Amniotic stem cell (primary cell): ENCODE results near the gene LRRC73.
"Not testable (repeated sequence)": the region's sequence is repeated elsewhere in the genome, so short reads cannot be mapped to it uniquely, and the experiment has no call there.

ENCODE experiments used
- DNase-seq: peaks from one replicate; lab custom pipeline; 2025; lab: John Stamatoyannopoulos, UW

Gene LRRC73

DNA sequence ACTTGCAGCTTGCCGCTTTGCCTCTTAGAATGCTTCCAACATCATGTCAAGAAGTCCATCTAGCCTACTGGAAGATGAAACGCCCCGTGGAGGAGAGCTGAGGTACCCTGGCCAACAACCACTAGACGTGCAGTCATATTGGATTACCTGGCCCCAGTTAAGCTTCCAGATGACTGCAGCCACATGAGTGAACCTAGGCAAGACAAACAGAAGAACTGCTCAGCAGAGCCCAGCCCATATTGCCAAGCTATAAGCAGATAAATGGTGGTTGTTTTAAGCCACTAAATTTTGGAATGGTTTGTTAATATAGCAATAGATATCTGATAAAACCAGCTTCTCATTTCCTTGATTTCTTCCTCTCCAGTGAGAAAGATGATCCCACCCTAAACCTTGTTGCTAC, 50.1 kb downstream of the LRRC73 start:
- DNase-seq, result no peak

DNA sequence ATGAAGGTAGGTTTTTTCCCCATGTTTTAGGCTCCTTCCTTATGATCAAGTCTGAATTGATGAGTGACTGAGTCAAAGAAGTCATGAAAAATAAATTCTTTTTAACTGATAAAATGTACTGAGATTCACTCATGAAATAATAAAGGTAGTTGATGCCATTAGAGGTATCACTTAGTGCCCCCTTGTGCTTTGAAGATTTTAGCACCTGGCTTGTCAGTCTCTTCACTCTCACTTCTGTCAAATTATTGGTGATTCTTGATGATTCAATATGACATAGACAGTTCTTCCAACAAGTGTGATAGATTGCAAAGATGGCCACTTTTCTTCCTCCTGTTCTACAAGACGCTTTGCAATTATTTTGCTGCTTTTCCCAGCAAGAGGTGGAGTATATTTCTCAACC, 50.6 kb downstream of the LRRC73 start:
- DNase-seq, result no peak

GRCh38 chr6:43458154-43458553, 52.0 kb downstream of the LRRC73 start:
- DNase-seq, result not testable (repeated sequence)

- DNase-seq, result no peak
These were observed 52.5 kb downstream of the LRRC73 start for GRCh38 chr6:43457643-43458042.
